NCI-H69 (cell line): ENCODE results near the gene TMEM266.

Experiments used
- DNase-seq: peaks from one replicate; lab custom pipeline; 2025; lab: John Stamatoyannopoulos, UW

The TMEM266 gene

GRCh38 chr15:76204109-76204845 is 144.5 kb downstream of the TMEM266 start:
- no peak for DNase-seq

GRCh38 chr15:76204916-76205460 is 145.2 kb downstream of the TMEM266 start:
- no peak for DNase-seq

GRCh38 chr15:76206325-76206976 is 146.7 kb downstream of the TMEM266 start:
- DNase-seq = peak; percentile 95

GRCh38 chr15:76208084-76208785 is 148.4 kb downstream of the TMEM266 start:
- no peak for DNase-seq

- DNase-seq = peak; percentile 7
Observed at GRCh38 chr15:76208786-76209424, 149.1 kb downstream of the TMEM266 start.

- DNase-seq = no peak
Observed at GRCh38 chr15:76209523-76209922, 149.7 kb downstream of the TMEM266 start.

GRCh38 chr15:76209942-76210341 is 150.2 kb downstream of the TMEM266 start:
- DNase-seq = no peak

- no peak for DNase-seq
Observed at GRCh38 chr15:76215634-76216033, 155.8 kb downstream of the TMEM266 start.

- peak; percentile 50 for DNase-seq
Observed at GRCh38 chr15:76217029-76217881, 157.5 kb downstream of the TMEM266 start.

GRCh38 chr15:76217882-76218217 is 158.1 kb downstream of the TMEM266 start:
- DNase-seq = no peak

- no peak for DNase-seq
Observed at GRCh38 chr15:76221085-76221767, 161.4 kb downstream of the TMEM266 start.

- DNase-seq = no peak
Observed at GRCh38 chr15:76222159-76222558, 162.4 kb downstream of the TMEM266 start.

- no peak for DNase-seq
Observed at GRCh38 chr15:76223521-76223920, 163.7 kb downstream of the TMEM266 start.

- no peak for DNase-seq
Observed at GRCh38 chr15:76229266-76229665, 169.5 kb downstream of the TMEM266 start.

GRCh38 chr15:76233921-76234320 is 174.1 kb downstream of the TMEM266 start:
- no peak for DNase-seq

- peak; percentile 92 for DNase-seq
Observed at GRCh38 chr15:76234337-76234889, 174.6 kb downstream of the TMEM266 start.

- DNase-seq = peak; percentile 84
Observed at GRCh38 chr15:76235186-76235826, 175.5 kb downstream of the TMEM266 start.

- DNase-seq = peak; percentile 3
Observed at GRCh38 chr15:76236350-76236749, 176.6 kb downstream of the TMEM266 start.

- peak; percentile 65 for DNase-seq
Observed at GRCh38 chr15:76239786-76240185, 180.0 kb downstream of the TMEM266 start.

GRCh38 chr15:76245072-76245610 is 185.4 kb downstream of the TMEM266 start:
- DNase-seq = no peak
